DMS114 treated with DMSO at 0.1 percent for 48 hours (cell line): ENCODE data around the gene C16orf96.

Experiments used
- DNase-seq: peaks from one replicate; lab custom pipeline; 2025; ENCODE audit not compliant: unreplicated experiment; lab: John Stamatoyannopoulos, UW

Gene C16orf96

DNA sequence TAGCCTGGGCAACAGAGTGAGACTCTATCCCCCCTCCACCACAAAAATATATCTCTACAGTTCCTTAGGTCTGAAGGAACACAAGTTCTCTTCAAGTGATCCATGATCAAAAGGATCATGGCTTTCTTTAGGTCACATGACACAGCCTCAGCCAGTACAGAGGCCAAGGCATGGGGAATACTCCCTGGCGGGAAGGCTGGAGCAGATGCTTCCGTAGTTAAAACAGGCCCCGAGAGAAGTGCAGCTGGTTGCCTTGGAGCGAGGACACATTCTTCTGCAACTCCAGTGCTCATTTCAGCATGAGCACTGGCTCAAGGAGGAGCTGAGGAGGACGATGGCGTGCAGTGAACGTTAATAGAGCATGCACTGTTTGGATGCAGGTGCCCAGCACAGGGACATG, 31.1 kb upstream of the C16orf96 start:
- no peak for DNase-seq

DNA sequence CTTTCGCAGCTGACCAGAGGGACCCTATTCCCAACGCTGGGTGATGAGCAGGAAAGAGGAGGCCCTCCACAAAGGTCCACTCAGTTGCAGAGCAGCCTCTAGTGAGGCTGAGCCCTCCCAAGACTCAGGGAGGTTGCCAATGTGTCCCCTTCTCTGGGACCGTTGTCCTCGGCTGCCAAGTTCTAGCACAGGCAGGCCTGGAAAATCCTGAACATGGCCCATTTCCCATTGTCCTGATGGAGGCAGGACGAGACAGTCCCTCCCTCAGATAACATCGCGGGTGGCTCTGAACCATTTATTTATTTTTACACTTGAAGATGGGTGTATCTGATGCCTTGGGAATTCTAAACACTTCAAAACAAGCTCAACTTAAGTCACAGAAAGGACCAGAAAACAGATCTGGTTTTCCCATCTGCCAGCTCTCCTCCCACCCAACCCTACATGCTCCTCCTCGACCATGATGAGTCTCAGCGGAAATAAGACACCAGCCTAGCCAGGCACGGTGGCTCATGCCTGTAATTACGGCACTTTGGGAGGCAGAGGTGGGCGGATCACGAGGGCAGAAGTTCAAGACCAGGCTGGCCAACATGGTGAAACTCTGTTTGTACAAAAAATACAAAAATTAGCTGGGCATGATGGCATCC, 30.4 kb upstream of the C16orf96 start:
- no peak for DNase-seq

DNA sequence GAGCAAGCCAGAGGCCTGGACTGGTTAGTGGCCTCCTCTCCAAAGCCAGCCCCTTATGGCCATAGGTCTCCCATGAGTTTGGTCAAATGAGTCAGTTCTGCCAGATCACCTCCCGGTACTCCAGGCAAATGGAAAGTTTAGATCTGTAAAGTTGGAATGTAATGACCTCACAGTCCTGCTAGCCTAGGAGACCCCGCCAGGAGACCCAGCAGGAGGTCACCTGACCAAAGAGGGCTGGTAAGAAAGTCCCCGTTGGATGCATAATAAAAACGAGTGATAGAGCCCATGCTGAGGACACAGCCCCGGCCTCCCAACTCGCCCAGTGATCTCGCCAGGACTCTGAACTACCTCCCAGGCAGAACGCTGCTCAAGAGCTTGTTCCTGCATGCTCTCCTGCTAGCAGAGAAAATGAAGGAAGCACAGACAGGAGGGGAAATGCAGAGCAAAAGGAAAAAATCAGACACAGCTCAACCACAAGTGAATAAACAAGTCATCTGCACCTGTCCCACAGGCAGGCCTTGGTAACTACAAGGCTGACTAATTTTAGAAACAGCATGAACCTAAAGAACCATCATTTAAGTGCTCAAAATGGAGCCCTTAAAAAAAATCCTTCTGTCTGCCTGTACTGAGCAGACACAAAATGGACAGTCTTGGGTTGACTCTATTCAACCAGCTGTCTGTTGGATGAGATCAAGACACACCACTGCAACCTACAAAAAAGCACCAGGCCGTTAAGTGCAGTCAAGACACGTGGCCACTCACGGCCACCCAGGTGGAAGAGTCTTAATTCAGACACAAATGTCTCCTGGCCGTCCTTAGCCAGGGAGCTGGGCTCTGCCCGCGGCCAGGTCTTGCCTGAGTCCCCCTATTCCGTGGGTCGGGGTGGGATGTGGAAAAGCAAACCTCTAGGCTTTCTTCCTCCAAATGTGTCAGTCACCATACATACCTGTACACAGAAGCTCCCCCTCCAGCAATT, 26.8 kb upstream of the C16orf96 start:
- no peak for DNase-seq

DNA sequence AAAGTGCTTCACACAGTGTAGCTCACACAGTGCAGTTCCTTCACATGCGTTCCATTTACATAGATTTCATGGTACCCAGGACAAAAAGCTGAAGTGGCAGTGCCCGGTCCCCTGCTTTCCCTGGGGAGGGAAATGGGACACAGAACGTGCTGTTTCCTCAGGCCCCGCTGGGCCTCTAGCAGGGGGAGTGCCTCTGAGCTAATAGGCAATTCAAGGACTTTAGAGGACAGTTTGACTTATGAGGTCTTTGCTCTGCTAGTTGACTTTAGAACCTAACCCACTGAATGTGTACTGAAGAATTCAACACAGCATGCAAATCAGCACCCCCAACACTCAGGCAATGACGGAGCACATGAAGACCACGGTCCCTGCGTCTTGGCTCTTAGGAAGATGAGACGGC, 24.3 kb upstream of the C16orf96 start:
- DNase-seq, result no peak

DNA sequence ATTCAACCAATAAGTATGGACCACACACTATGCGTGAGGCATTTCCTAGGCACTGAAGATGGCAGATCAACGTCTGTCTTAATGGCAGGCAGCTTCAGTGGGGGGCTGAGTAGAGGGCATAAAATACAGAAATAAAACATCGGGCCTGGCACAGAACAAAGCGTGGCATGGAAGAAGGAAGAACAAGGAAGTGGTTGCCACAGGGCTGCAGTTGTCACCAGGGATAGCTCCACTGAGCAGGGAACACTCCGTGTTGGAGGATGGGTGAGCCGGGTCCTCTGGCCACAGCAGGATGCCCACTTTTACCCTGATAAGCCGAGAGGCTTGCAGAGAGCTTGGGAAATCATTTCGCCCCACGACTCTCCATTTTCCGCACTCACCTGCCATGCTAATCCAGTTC, 23.9 kb upstream of the C16orf96 start:
- no peak for DNase-seq

DNA sequence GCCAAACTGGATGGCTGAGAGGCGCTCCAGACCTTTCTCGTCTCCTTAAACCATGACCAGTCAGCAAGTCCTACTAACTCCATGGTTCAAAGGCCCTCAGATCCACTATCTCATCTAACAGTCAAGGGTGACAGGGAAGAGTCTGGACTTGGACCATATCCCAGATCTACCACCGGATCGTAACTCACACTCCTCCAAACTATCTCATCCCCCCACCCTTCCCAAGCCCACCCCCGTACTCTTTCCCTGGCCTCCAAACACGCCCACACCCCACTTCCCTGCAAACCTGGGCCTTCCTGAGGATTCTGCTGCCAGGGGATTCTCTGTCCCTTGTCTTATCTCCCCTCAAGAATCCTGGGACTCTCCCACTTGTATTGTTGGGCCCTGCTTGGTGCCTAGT, 22.6 kb upstream of the C16orf96 start:
- no peak for DNase-seq

DNA sequence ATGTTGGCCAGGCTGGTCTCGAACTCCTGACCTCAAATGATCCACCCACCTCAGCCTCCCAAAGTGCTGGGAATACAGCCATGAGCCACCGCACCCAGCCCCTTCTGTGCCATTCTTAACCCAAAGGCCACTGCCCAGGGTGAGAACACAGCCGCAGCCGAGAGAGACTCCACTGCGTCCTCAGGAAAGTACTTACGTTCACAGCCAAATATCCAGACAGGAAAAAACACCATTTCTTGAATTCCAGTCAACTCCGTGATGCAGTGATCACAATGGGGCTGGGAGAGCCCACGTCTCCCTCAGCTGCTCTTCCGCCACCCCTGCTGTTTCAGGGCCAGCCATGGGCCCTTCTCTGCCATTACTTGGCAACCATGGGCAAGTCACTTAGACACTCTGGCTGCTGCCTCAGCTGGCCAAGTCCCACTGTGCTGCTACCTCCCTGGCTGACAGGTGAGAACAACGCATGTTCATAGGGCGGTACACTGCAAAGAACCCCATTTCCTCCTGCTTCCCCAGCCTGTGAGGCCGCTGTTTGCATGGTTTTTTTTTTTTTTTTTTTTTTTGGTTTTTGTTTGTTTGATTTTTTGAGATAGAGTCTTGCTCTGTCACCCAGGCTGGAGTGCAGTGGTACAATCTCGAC, 21.9 kb upstream of the C16orf96 start:
- no peak for DNase-seq

DNA sequence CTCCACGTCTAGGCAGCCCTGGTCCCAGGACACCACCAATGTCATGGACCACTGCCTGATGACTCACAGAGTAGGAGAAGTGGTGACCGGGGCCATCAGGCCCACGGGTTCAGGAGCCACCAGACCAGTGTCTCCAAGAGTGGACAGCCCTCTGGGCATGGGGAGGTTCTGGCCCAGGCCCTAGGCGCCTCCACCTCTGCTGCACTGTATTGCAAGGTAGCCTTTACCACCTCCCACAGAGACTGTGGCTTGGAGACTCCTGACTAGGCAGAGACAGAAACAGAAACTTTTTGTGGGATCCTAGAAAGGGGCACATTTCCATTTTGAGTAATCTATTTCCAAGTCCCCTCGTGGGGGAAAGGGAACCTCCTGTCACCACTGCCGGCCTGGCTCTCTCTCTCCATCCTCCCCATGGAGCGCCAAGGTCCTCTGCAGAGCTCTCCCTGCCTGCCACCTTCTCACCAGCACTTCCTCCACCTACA, 20.5 kb upstream of the C16orf96 start:
- DNase-seq, result no peak

DNA sequence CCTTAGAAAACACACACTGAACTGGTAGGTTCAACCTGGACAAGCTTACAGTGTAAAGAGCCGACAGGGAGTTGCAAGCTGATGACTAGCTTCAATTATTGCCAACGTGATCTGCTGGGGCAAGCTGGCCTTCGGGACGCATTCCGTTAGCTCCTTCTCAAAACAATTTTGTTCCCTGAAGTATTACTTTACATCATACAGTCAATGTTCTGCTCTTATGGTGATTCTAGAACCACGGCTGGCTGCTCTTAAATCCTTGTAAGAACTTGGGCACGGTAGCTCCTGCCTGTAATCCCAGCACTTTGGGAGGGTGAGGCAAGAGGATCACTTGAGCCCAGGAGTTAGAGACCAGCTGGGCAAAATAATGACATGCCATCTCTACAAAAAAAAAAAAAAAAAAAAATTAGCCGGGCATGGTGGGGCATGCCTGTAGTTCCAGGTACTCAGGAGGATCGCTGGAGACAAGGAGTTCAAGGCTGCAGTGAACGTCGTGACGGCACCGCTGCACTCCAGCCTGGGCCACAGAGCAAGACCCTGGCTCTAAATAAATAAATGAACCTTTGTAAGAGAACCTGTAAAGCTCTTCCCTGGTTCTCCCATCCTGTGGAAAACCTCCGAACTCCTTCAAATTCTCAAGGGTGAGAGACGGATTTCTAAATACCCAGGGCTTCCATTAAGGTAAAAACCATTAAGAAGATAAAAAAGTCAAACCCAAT, 19.6 kb upstream of the C16orf96 start:
- no peak for DNase-seq

DNA sequence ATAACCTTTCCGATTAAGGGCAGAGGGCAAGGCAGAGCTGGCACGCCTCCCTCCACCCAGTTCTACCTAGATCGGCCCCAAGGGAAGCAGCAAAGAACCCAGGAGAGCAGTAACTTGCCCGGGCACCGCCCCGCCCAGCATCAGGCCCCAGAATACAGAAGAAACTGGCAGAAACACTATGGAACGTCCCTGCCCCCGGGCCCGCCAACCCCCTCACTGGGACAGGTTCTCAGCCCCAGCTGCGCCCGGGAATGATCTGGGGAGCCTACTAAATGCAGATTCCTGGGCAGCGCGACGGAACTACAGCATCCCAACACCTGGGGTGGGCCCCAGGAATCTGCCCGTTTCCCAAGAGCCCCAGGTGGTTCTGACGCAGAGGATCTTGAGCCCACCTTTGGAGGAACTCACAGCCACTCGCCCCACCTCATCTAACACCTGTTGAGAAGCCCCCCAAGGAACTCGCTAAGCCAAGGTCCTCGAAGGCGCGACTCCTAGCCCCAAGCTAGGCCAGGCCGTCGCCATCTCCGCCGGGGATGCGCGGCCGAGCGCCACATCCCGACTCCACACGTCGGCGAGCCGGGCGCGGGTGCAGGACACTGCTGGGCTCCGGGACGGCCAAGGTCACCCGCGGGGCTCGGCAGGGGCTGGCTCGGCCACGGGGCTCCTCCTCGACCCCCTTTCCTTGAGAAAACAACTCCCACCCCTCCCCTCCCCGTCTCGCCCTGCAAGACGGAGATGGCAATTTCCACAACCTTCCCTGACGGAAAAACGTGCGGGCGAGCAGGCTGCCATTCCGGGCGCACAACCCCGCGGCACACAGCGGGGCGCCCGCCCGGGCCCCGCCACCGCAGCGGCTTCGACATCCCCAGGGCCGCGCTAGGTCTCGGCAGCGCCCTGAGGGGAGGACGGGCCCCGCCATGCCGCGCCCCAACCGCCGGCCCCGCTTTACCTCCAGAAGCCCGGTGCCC, 18.5 kb upstream of the C16orf96 start:
- no peak for DNase-seq

DNA sequence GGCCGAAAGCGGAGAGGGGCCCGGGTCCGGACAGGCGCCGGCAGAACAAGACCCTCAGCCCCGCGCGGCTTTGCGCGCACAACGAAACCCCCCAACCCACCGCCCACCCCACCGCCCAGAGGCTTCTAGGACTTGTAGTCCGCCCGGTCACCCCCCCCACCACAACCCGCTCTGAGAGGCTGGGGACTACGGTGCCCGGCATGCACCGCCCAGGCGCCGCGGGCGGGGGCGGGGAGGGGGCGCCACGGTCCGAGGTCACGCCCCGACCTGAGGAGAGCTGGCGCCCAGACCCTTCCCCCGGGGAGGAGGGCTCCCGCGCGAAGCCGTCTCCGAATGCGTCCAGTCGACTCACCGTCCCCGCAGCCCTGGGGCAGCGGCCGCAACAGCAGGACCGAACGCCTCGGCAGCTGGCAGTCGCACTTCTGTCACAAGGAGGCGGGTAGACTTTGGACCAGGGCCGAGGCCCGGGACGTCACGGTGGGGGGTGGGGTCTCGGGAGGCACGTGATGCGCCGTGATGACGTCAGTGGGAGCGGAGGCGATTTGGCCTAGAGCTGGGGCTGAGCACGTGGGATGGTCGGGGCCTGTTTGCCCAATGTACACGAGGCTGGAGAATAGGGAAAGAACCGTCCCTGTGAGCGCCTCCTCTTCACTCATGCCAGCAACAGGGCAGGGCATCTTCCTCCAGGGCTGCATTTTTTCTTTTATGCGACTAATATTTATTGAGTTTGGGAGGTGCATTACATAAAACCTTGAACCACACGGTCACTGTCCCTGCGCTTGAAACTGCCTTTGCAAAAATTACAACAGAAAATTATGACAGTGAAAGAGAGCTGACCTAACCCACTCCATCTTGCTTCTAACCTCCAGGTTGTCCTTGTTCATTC, 17.5 kb upstream of the C16orf96 start, which contains the start of gene CDIP1:
Gene CDIP1 (minus strand): TSS at position 424 of the 886 bp plus-strand sequence. CDS start 24,643 bp downstream, outside the sequence.
- peak; percentile 73 for DNase-seq

DNA sequence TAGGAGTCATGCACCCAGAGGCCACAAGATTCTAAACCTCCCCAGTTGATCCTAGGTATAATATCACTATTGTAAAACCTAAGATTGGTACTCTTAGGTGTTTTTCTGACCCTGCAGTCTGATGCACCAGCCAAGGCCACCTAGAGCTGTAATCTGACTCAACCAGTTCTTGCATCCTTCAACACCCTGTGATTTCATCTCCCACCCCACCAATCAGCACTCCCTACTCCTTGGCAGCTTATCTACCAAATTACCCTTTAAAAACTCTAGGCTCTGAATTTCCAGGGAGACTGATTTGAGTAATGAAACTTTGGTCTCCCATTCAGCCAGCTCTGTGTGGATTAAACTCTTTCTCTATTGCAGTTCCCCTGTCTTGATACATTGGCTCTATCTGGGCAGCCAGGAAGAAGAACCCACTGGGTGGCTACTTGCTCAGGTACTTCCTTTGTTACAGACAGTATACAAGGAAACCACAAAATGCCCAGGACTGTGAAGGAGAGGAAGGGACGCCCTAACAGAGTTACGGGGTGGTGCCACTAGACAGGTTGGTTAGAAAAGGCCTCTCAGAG, 16.3 kb upstream of the C16orf96 start:
- DNase-seq, result no peak

DNA sequence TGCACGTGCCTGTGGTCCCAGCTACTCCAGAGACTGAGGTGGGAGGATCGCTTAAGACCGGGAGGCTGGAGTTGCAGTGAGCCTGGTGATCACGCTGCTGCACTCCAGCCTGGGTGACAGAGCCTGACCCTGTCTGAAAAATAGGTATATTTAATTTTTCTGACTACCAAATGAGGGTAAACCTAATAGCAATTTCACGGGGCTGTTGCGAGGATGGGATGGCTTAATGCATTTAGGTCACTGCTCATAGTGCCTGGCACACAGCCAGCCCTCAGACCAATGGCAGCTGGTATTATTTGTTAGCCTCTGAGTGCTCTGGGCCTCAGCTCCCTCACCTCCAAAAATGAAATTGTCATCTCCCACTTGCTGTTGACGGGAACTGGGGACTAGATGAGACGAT, 11.7 kb upstream of the C16orf96 start:
- no peak for DNase-seq

DNA sequence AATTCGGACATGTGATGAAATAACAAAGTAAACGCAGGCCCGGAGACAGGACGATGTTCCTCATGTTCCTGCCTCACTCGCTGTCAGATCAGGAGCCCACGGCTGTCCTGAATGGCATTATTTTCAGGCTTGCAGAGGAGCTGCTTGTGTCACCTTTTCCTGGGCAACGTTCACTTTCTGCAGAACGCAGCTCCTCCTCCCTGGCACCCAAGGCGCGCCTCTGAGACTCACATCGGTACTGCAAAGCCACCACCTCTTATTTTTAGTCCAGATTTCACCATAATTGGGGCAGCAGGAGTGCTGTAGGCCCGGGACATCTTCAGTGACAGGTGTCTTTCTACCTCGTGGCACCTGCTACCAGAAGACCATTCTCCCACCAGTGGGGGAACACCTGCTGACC, 8.0 kb upstream of the C16orf96 start:
- no peak for DNase-seq

DNA sequence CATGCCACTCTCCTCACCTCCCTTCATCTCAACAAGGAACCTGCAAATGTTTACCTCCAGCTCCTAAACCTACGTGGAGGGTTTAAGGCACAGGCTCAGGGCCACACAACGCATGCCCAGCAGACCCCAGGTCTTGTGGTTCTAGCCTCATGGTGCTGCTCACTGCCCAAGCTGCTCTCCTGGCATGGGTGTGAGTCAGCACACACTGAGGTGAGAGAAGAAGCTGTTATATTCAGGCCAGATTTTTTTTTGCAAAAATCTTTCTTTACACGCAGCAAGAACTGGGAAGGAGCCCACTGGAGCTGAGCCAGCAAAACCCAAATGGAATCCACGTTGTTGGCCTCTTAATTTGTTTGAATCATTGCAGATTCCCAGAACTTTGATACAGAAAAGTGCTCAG, 5.5 kb upstream of the C16orf96 start:
- no peak for DNase-seq

DNA sequence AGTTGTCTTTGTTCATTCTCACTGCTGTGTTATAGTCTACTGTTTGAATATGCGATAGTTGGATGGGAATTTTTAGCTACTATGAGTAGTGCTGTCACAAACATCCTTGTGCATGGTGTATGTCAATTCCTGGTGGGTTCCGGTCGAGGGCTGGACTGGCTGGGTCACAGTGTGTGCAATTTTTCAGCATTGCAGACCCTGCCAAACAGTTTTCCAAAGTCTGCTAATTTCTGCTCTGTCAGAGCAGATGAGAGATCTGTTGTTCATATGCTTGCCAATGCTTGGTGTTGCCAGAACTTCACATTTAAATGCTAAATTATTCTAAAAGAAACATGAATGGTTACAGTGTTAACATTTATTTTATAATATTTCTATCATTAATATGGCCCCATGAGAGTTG, 3.6 kb upstream of the C16orf96 start:
- DNase-seq, result no peak

DNA sequence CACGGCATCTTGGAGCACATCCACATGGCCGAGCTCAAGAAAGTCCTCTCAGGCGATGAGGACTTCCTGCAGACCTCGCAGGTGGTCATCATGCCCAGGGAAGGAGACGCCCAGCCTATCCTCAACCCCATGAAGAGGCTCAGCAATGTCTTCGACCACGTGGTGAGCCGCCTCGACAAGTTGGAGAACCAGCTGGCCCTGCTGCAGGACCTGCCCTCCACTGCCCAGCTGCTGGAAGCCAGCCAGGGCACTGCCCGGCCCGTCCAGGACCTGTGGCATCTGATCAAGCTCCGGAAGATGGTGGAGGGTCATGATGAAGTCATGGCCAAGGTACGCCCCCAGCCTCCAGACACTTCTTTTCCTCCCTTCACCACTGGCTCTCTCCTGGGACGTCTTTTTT, 440 bp downstream of the C16orf96 start:
- DNase-seq, result no peak

DNA sequence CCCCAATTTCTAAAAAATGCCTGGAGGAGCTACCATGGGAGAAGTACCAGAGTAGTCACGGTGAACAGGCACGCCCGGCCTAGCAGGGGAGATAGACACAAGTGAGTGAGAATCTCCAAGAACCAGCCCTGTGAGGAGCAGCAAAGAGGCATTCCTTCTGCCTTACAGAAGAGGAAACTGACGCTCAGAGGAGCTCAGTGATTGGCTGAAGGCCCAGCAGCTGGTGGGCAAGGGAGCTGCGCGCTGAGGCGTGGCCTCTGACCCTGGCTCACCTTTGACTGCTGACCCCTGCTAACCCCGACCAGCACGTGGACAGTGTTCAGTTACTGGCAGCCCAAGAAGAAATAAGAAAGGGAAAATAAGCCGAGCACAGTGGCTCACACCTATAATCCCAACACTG, 1.8 kb downstream of the C16orf96 start:
- no peak for DNase-seq

DNA sequence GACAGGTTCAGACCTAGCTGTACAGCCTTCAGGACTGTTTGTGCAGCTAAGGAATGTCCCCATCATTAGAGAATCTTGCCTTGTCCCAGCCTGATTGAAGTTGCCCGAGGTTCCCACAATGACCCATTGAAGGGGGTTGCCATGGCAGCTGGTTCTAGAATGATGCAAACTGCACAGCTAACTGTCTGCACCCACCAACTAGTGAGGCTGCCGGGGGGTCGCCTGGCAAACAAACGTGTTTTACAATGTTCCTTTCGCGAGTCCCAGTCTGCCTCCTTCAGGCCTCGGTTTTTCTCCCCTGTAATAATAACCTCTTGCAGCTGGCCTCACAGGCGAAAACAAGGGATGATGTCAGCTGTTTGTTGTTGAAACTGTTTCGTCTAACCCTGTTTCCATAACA, 5.5 kb downstream of the C16orf96 start:
- no peak for DNase-seq
